H1 (cell line): ENCODE results near the gene FAR2. TPM values are rescaled to one million over a fixed set of nuclear protein-coding genes. Genes with fewer than 3 reads are reported as not detected.

Experiments used
- CHD1 ChIP-seq: IDR thresholded peaks from 2 replicates; pipeline ENCODE4 v1.6.1; 2012; ENCODE audit warnings: low read depth, low read length, improper control_type of control experiment
- FOSL1 ChIP-seq: IDR thresholded peaks from 2 replicates; pipeline ENCODE4 v1.6.1; 2011; ENCODE audit warnings: mild to moderate bottlenecking, low read depth, low read length, moderate library complexity; ENCODE audit not compliant: insufficient read depth
- KDM1A ChIP-seq: fragments of 200-600, 300-600 bp; sonication (generic); IDR thresholded peaks from 2 replicates; pipeline ENCODE4 v1.7.1; 2016; ENCODE audit warnings: mild to moderate bottlenecking, low read length, borderline replicate concordance
- RFX5 ChIP-seq: IDR thresholded peaks from 2 replicates; pipeline ENCODE4 v1.6.1; 2011; ENCODE audit warnings: low read depth, low read length, improper control_type of control experiment, borderline replicate concordance
- RNF2 ChIP-seq: fragments of 200-900, 300-1000 bp; sonication (generic); IDR thresholded peaks from 2 replicates; pipeline ENCODE4 v1.7.1; 2016; ENCODE audit warnings: borderline replicate concordance, low read depth, mild to moderate bottlenecking, antibody characterized with exemption, low read length; ENCODE audit not compliant: poor library complexity, severe bottlenecking; ENCODE audit errors: missing control alignments
- SP2 ChIP-seq: IDR thresholded peaks from 2 replicates; pipeline ENCODE4 v1.6.1; 2012; ENCODE audit warnings: mild to moderate bottlenecking, low read length, inconsistent platforms
- TAF1 ChIP-seq: IDR thresholded peaks from 2 replicates; pipeline ENCODE4 v1.6.1; 2011; ENCODE audit warnings: mild to moderate bottlenecking, low read depth, low read length
- polyA plus RNA-seq, 7 experiments: library from polyadenylated mRNA; depleted of rRNA in 3 of 7; stranded (reverse) in 5 of 7; unstranded in 2 of 7; fragments of >200 nt in 5 of 7; fragments of 200-250 nt in 2 of 7; gene quantifications; 1 replicate in 5 of 7; 2 replicates in 1 of 7; 4 replicates in 1 of 7; pipeline versions ENCODE4 v1.2.1 to v1.2.3, GENCODE V29; 2011 to 2013; ENCODE audit warnings: missing spikeins in 2 of 7, mixed read lengths in 2 of 7
- total RNA-seq: library from RNA; stranded (reverse); fragmentation: NEBNext Ultra II Directional; extraction: Animal tissue kit (Norgen Biotek cat#: 25700); gene quantifications from 2 replicates; pipeline ENCODE4 v1.2.1, GENCODE V29; 2021
- TF ChIP-seq, protein P1 (sequence below): IDR thresholded peaks from 2 replicates; pipeline ENCODE4 v1.6.1; 2012; ENCODE audit warnings: inconsistent platforms

FAR2 gene
- total and polyA plus RNA-seq, 2 of the 8 experiments (the other 6 are each of a cell fraction or from before 2014, with no cell fraction given): 24.0 to 24.1 TPM

DNA sequence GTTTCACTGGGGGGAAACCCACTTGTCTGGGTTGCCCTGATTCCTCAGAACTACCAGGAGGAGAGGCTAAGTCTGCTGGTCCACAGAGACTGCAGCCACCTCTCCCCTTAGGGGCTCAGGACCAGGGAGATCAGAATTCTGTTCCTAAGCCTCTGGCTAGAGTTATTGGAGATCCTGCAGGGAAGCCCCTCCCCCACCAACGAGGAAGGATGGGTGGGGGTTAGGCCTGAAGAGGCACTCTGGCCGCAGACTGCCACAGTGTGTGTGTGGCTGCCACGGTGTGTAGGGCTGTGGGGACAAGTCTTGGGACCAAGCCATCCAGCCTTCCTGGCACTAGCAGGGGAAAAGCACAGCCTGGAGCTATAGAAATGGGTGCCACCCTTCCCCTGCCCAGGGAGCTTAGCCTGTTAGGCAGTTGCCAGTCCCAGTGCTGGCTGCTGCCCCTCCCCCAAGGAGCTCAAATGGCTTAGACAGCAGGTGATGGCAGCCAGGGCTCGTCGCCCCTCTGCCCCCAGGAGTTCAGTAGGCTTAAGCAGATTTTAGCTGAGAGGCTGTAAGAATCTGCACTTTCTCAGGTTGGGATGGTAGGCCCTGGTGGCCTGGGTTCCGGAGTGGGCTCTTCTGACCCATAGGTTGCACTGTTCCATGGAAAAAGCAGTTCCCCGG lies 124.2 kb downstream of the FAR2 start (continued):
- TF ChIP-seq, protein P1, sequence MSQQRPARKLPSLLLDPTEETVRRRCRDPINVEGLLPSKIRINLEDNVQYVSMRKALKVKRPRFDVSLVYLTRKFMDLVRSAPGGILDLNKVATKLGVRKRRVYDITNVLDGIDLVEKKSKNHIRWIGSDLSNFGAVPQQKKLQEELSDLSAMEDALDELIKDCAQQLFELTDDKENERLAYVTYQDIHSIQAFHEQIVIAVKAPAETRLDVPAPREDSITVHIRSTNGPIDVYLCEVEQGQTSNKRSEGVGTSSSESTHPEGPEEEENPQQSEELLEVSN: no peak
- TF ChIP-seq CHD1 (no peak), TAF1 (no peak), FOSL1 (no peak), RFX5 (no peak), RNF2 (no peak), KDM1A (no peak), SP2 (no peak)
- TF ChIP-seq, all 59 proteins: peak for 0
